BLaER1 treated with 17β-estradiol and CSF1 and Interleukin-3, amounts not matched to agents 10 nM and 100 nM (cell line): ENCODE results near the gene HMCN1.
"Not testable (repeated sequence)": the region's sequence is repeated elsewhere in the genome, so short reads cannot be mapped to it uniquely, and the experiment has no call there.

Source experiments
- H3K27ac ChIP-seq, 11 experiments: shearing (Covaris generic); formaldehyde crosslinking; 2 replicates each; pipeline ENCODE4 v1.8.1; 2022
- H3K27me3 ChIP-seq, 11 experiments: shearing (Covaris generic); formaldehyde crosslinking; 2 replicates each; pipeline ENCODE4 v1.8.1; 2022
- H3K36me3 ChIP-seq, 11 experiments: shearing (Covaris generic); formaldehyde crosslinking; 2 replicates each; pipeline ENCODE4 v1.8.1; 2022
- H3K4me1 ChIP-seq, 10 experiments: shearing (Covaris generic); formaldehyde crosslinking; 2 replicates each; pipeline ENCODE4 v1.8.1; 2022
- H3K4me2 ChIP-seq, 11 experiments: shearing (Covaris generic); formaldehyde crosslinking; 2 replicates each; pipeline ENCODE4 v1.8.1; 2022
- H3K4me3 ChIP-seq, 10 experiments: shearing (Covaris generic); formaldehyde crosslinking; 2 replicates each; pipeline ENCODE4 v1.8.1; 2022
- H3K9ac ChIP-seq, 11 experiments: shearing (Covaris generic); formaldehyde crosslinking; 2 replicates each; pipeline ENCODE4 v1.8.1; 2022
- H3K9me3 ChIP-seq, 11 experiments: shearing (Covaris generic); formaldehyde crosslinking; replicated peaks in 1 of 11; 2 replicates each; pipeline ENCODE4 v1.8.1; 2022
- H4K20me1 ChIP-seq, 11 experiments: shearing (Covaris generic); formaldehyde crosslinking; 2 replicates each; pipeline ENCODE4 v1.8.1; 2022
- Cebpa-rat ChIP-seq, 11 experiments: shearing (Covaris generic); IDR thresholded peaks; 2 replicates each; pipeline ENCODE4 v1.8.1; 2022

Gene HMCN1

GRCh38 chr1:186152227-186152619 lies 418.0 kb downstream of the HMCN1 start:
- H4K20me1 ChIP-seq, result no peaks in the 10 kb centered on the region
- H3K9ac ChIP-seq, result no peak overlapping the region
- no peak overlapping the region for H3K27ac ChIP-seq
- no peaks in the 10 kb centered on the region for H3K27me3 ChIP-seq
- H3K9me3 ChIP-seq, result no peaks in the 10 kb centered on the region
- H3K4me2 ChIP-seq, result no peak overlapping the region
- H3K4me3 ChIP-seq, result no peak overlapping the region
- TF ChIP-seq Cebpa-rat (IDR thresholded peaks at IDR 0.05), result no peak
- H3K36me3 ChIP-seq, result no peaks in the 10 kb centered on the region
- peaks cover 0 to 4% (median 0%) of the 10 kb centered on the region in 10 experiments; a peak in 1 of 20 replicates for H3K4me1 ChIP-seq

GRCh38 chr1:186152620-186153239 lies 418.5 kb downstream of the HMCN1 start:
- Histone ChIP-seq H3K4me2 (no peak overlapping the region), H3K27me3 (no peaks in the 10 kb centered on the region), H3K4me1 (0 out of 20 replicates have a peak, but pooled peaks cover 0 to under 1% (median 0%) of the 10 kb centered on the region in 10 experiments), H3K4me3 (no peak overlapping the region), H3K27ac (no peak overlapping the region), H3K9ac (no peak overlapping the region), H3K9me3 (no peaks in the 10 kb centered on the region), H4K20me1 (no peaks in the 10 kb centered on the region), H3K36me3 (no peaks in the 10 kb centered on the region)
- TF ChIP-seq Cebpa-rat (IDR thresholded peaks at IDR 0.05), result no peak

GRCh38 chr1:186154651-186155050 lies 420.5 kb downstream of the HMCN1 start:
- H3K36me3 ChIP-seq, result no peaks in the 10 kb centered on the region
- H3K4me1 ChIP-seq, result no peaks in the 10 kb centered on the region
- no peak for TF ChIP-seq Cebpa-rat (IDR thresholded peaks at IDR 0.05)
- H3K9ac ChIP-seq, result no peak overlapping the region
- H4K20me1 ChIP-seq, result no peaks in the 10 kb centered on the region
- no peak overlapping the region for H3K4me3 ChIP-seq
- 0 out of 22 replicates have a peak, but pooled peaks cover 0 to 3% (median 0%) of the 10 kb centered on the region in 11 experiments for H3K9me3 ChIP-seq
- H3K27me3 ChIP-seq, result no peaks in the 10 kb centered on the region
- no peak overlapping the region for H3K27ac ChIP-seq
- H3K4me2 ChIP-seq, result no peak overlapping the region

GRCh38 chr1:186155594-186155993 lies 421.4 kb downstream of the HMCN1 start:
- no peak for TF ChIP-seq Cebpa-rat (IDR thresholded peaks at IDR 0.05)
- Histone ChIP-seq H3K4me1 (no peaks in the 10 kb centered on the region), H3K9ac (no peak overlapping the region), H3K36me3 (no peaks in the 10 kb centered on the region), H4K20me1 (no peaks in the 10 kb centered on the region), H3K9me3 (0 out of 22 replicates have a peak, but pooled peaks cover 0 to 3% (median 0%) of the 10 kb centered on the region in 11 experiments), H3K27ac (no peak overlapping the region), H3K4me3 (no peak overlapping the region), H3K27me3 (no peaks in the 10 kb centered on the region), H3K4me2 (no peak overlapping the region)

GRCh38 chr1:186162895-186163294 lies 428.7 kb downstream of the HMCN1 start:
- H3K4me3 ChIP-seq, H3K9ac ChIP-seq, H4K20me1 ChIP-seq, H3K27me3 ChIP-seq, H3K4me1 ChIP-seq, H3K27ac ChIP-seq, H3K4me2 ChIP-seq, H3K36me3 ChIP-seq, H3K9me3 ChIP-seq: not testable (repeated sequence)

- Histone ChIP-seq H3K27ac (no peak overlapping the region), H3K36me3 (no peaks in the 10 kb centered on the region), H3K27me3 (no peaks in the 10 kb centered on the region), H3K9ac (no peak overlapping the region), H3K4me2 (no peak overlapping the region), H4K20me1 (no peaks in the 10 kb centered on the region), H3K4me3 (no peak overlapping the region), H3K9me3 (peaks cover 0 to 5% (median 0%) of the 10 kb centered on the region in 11 experiments; a peak in 2 of 22 replicates), H3K4me1 (no peaks in the 10 kb centered on the region)
- no peak for TF ChIP-seq Cebpa-rat (IDR thresholded peaks at IDR 0.05)
Measured at GRCh38 chr1:186164773-186165172, 430.6 kb downstream of the HMCN1 start.

- Histone ChIP-seq H3K4me3 (no peak overlapping the region), H4K20me1 (no peaks in the 10 kb centered on the region), H3K27me3 (no peaks in the 10 kb centered on the region), H3K4me2 (no peak overlapping the region), H3K36me3 (no peaks in the 10 kb centered on the region), H3K9me3 (peaks cover 0 to 5% (median 0%) of the 10 kb centered on the region in 11 experiments; a peak in 2 of 22 replicates), H3K9ac (no peak overlapping the region), H3K4me1 (peaks cover 0 to 1% (median 0%) of the 10 kb centered on the region in 10 experiments; a peak in 1 of 20 replicates), H3K27ac (no peak overlapping the region)
- TF ChIP-seq Cebpa-rat (IDR thresholded peaks at IDR 0.05), result no peak
Measured at GRCh38 chr1:186165303-186165702, 431.1 kb downstream of the HMCN1 start.

- peaks cover 0 to 5% (median 0%) of the 10 kb centered on the region in 11 experiments; a peak in 2 of 22 replicates for H3K9me3 ChIP-seq
- TF ChIP-seq Cebpa-rat (IDR thresholded peaks at IDR 0.05), result no peak
- no peak overlapping the region for H3K4me2 ChIP-seq
- no peaks in the 10 kb centered on the region for H3K27me3 ChIP-seq
- H3K36me3 ChIP-seq, result no peaks in the 10 kb centered on the region
- H3K27ac ChIP-seq, result no peak overlapping the region
- no peak overlapping the region for H3K4me3 ChIP-seq
- H3K9ac ChIP-seq, result no peak overlapping the region
- peaks cover 0 to 10% (median 0%) of the 10 kb centered on the region in 10 experiments; a peak in 1 of 20 replicates for H3K4me1 ChIP-seq
- H4K20me1 ChIP-seq, result no peaks in the 10 kb centered on the region
Measured at GRCh38 chr1:186167096-186167668, 433.0 kb downstream of the HMCN1 start.

GRCh38 chr1:186175588-186175987 lies 441.4 kb downstream of the HMCN1 start:
- no peaks in the 10 kb centered on the region for H3K27me3 ChIP-seq
- no peaks in the 10 kb centered on the region for H3K9me3 ChIP-seq
- no peak overlapping the region for H3K27ac ChIP-seq
- H3K9ac ChIP-seq, result no peak overlapping the region
- no peak for TF ChIP-seq Cebpa-rat (IDR thresholded peaks at IDR 0.05)
- H3K4me1 ChIP-seq, result peaks cover 0 to 11% (median 0%) of the 10 kb centered on the region in 10 experiments; a peak in 1 of 20 replicates
- H3K36me3 ChIP-seq, result no peaks in the 10 kb centered on the region
- no peak overlapping the region for H3K4me2 ChIP-seq
- H4K20me1 ChIP-seq, result no peaks in the 10 kb centered on the region
- no peak overlapping the region for H3K4me3 ChIP-seq
